WTC11 (cell line): ENCODE data around the gene METTL22. TPM values are rescaled to one million over a fixed set of nuclear protein-coding genes. Genes with fewer than 3 reads are reported as not detected.

ENCODE experiments used
- ATAC-seq: fragments of 200-7000 bp; cut with Tn5 transposase; 2 replicates; pipeline ENCODE4 v1.10.0; 2021; ENCODE audit warnings: mild to moderate bottlenecking, moderate library complexity
- CTCF ChIA-PET: fragments of 300-600 bp; sonication (Branson Sonifier 250); formaldehyde crosslinking; loops from one replicate; lab custom pipeline; 2021; ENCODE audit warnings: antibody characterized with exemption; lab: Charles Lee
- POLR2A ChIA-PET: fragments of 350-600 bp; sonication (Branson Sonifier 250); formaldehyde crosslinking; loops from one replicate; lab custom pipeline; 2021; ENCODE audit warnings: antibody characterized with exemption; lab: Charles Lee
- DNase-seq: peaks from one replicate; pipeline ENCODE4 v3.0.0; 2021; ENCODE audit warnings: low spot score
- H3K27ac Mint-ChIP-seq: 2 replicates; pipeline ENCODE4 v1.8.0; 2021; ENCODE audit warnings: mixed read lengths
- H3K27me3 Mint-ChIP-seq: 2 replicates; pipeline ENCODE4 v1.8.0; 2021; ENCODE audit warnings: low read depth, mild to moderate bottlenecking, moderate library complexity, mixed read lengths
- H3K36me3 Mint-ChIP-seq: 2 replicates; pipeline ENCODE4 v1.8.0; 2021; ENCODE audit warnings: mixed read lengths
- H3K4me1 Mint-ChIP-seq: 2 replicates; pipeline ENCODE4 v1.8.0; 2022; ENCODE audit warnings: mixed read lengths
- H3K4me3 Mint-ChIP-seq: 2 replicates; pipeline ENCODE4 v1.8.0; 2021; ENCODE audit warnings: mild to moderate bottlenecking, moderate library complexity, mixed read lengths
- H3K9me3 Mint-ChIP-seq: 2 replicates; pipeline ENCODE4 v1.8.0; 2021; ENCODE audit warnings: mixed read lengths
- ETV6 ChIP-seq: sonication (generic); formaldehyde crosslinking; IDR thresholded peaks from 2 replicates; pipeline ENCODE4 v1.8.1; 2022; ENCODE audit warnings: mild to moderate bottlenecking, missing genetic modification reagents
- FOXP4 ChIP-seq: sonication (generic); formaldehyde crosslinking; IDR thresholded peaks from 2 replicates; pipeline ENCODE4 v1.8.0; 2022; ENCODE audit warnings: mild to moderate bottlenecking, missing genetic modification reagents
- JUN ChIP-seq: sonication (generic); formaldehyde crosslinking; IDR thresholded peaks from 2 replicates; pipeline ENCODE4 v1.8.0; 2023; ENCODE audit warnings: mild to moderate bottlenecking, missing genetic modification reagents
- NR1H2 ChIP-seq: sonication (generic); formaldehyde crosslinking; IDR thresholded peaks from 2 replicates; pipeline ENCODE4 v1.9.0; 2021; ENCODE audit warnings: mild to moderate bottlenecking, moderate library complexity, missing genetic modification reagents
- NR2C2 ChIP-seq: sonication (generic); formaldehyde crosslinking; IDR thresholded peaks from 2 replicates; pipeline ENCODE4 v1.8.0; 2022; ENCODE audit warnings: mild to moderate bottlenecking, missing genetic modification reagents
- PRDM15 ChIP-seq: sonication (generic); formaldehyde crosslinking; IDR thresholded peaks from 2 replicates; pipeline ENCODE4 v1.8.0; 2022; ENCODE audit warnings: missing genetic modification reagents
- PRRX2 ChIP-seq: fragments of 250-450 bp; sonication (Bioruptor Pico); IDR thresholded peaks from 2 replicates; pipeline ENCODE4 v1.8.0; 2021; ENCODE audit warnings: mild to moderate bottlenecking
- RORB ChIP-seq: fragments of 250-450 bp; sonication (Bioruptor Pico); IDR thresholded peaks from 2 replicates; pipeline ENCODE4 v1.9.0; 2021; ENCODE audit warnings: mild to moderate bottlenecking
- ZNF121 ChIP-seq: sonication (generic); formaldehyde crosslinking; IDR thresholded peaks from 2 replicates; pipeline ENCODE4 v1.8.0; 2023; ENCODE audit warnings: missing genetic modification reagents
- ZNF281 ChIP-seq: sonication (generic); formaldehyde crosslinking; IDR thresholded peaks from 2 replicates; pipeline ENCODE4 v1.8.0; 2023; ENCODE audit warnings: mild to moderate bottlenecking, missing genetic modification reagents
- ZNF416 ChIP-seq: fragments of 250-450 bp; sonication (Bioruptor Pico); IDR thresholded peaks from 2 replicates; pipeline ENCODE4 v1.9.0; 2021; ENCODE audit warnings: mild to moderate bottlenecking, inconsistent platforms
- ZSCAN18 ChIP-seq: fragments of 250-450 bp; sonication (Bioruptor Pico); IDR thresholded peaks from 2 replicates; pipeline ENCODE4 v2.1.2; 2022; ENCODE audit warnings: mild to moderate bottlenecking, moderate library complexity
- total RNA-seq: library from RNA; stranded (reverse); gene quantifications from 3 replicates; pipeline ENCODE4 v1.2.3, GENCODE V29; 2021
- TF ChIP-seq, protein P1 (sequence below): fragments of 250-450 bp; sonication (Bioruptor Pico); conservative IDR thresholded peaks from 2 replicates; pipeline ENCODE4 v1.9.0; 2021; ENCODE audit warnings: mild to moderate bottlenecking
- TF ChIP-seq, protein P2 (sequence below): sonication (generic); formaldehyde crosslinking; IDR thresholded peaks from 2 replicates; pipeline ENCODE4 v1.8.1; 2023; ENCODE audit warnings: mild to moderate bottlenecking, moderate library complexity, missing genetic modification reagents

Gene METTL22
- total RNA-seq, 1 experiment from 2014 or later: 82.0 TPM

- Mint-ChIP-seq H3K27me3 (peaks cover 8% of the 10 kb centered on the region), H3K4me3 (no peak overlapping the region)
- POLR2A ChIA-PET: no interaction called here
Measured at GRCh38 chr16:8611122-8611521, 10.4 kb upstream of the METTL22 start.

More at GRCh38 chr16:8611122-8611521, 10.4 kb upstream of the METTL22 start:
- peaks cover 5% of the 10 kb centered on the region for H3K9me3 Mint-ChIP-seq
- H3K27ac Mint-ChIP-seq: no peak overlapping the region
- no peak for ATAC-seq
- no peak for DNase-seq
- TF ChIP-seq, protein P1, sequence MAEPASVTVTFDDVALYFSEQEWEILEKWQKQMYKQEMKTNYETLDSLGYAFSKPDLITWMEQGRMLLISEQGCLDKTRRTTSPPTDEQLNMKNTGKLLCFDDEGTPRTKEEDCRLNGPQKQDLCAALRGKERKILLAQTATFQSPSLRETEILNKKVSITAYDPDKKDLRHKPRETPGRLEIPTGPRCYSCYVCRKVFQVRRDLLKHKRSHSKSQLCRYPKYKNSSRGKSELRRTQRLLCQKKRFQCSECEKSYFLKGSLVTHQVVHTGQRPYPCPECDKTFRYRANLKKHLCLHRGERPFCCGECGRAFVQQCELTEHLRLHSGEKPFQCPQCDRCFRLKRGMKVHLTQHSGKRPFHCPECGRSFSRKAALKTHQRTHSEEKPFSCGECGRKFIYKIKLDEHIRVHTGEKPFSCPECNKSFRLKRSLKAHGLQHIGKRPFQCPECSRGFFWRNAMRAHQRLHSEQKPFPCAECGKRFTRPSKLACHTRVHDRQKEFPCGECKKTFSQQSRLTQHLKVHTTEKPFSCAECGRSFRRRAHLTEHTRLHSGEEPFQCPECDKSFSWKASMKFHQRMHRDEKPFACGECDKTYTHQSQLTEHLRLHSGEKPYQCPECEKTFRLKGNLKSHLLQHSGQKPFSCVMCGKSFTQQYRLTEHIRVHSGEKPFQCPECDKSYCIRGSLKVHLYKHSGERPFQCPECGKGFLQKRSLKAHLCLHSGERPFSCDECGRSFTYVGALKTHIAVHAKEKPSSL (CRISPR knock-in tag): no peak
- TF ChIP-seq FOXP4 (CRISPR knock-in tag) (no peak), NR1H2 (CRISPR knock-in tag) (no peak), RORB (CRISPR knock-in tag) (no peak), ZNF121 (no peak), ZSCAN18 (CRISPR knock-in tag) (no peak), JUN (CRISPR knock-in tag) (no peak), NR2C2 (CRISPR knock-in tag) (no peak), ZNF281 (no peak), PRDM15 (CRISPR knock-in tag) (no peak), ZNF416 (CRISPR knock-in tag) (no peak), PRRX2 (CRISPR knock-in tag) (no peak), ETV6 (no peak)
- TF ChIP-seq, protein P2, sequence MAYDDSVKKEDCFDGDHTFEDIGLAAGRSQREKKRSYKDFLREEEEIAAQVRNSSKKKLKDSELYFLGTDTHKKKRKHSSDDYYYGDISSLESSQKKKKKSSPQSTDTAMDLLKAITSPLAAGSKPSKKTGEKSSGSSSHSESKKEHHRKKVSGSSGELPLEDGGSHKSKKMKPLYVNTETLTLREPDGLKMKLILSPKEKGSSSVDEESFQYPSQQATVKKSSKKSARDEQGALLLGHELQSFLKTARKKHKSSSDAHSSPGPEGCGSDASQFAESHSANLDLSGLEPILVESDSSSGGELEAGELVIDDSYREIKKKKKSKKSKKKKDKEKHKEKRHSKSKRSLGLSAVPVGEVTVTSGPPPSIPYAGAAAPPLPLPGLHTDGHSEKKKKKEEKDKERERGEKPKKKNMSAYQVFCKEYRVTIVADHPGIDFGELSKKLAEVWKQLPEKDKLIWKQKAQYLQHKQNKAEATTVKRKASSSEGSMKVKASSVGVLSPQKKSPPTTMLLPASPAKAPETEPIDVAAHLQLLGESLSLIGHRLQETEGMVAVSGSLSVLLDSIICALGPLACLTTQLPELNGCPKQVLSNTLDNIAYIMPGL: no peak
- TF ChIP-seq, all 79 proteins: peak for 0
- Mint-ChIP-seq H3K36me3 (no peaks in the 10 kb centered on the region), H3K4me1 (peaks cover 3% of the 10 kb centered on the region)
- CTCF ChIA-PET: no interaction called here
